K562 (cell line): ENCODE data around the gene SLC35G1. TPM values are rescaled to one million over a fixed set of nuclear protein-coding genes. Genes with fewer than 3 reads are reported as not detected.

Experiments used
- E2F3 ChIP-seq: fragments of 250-450 bp; sonication (Bioruptor Pico); IDR thresholded peaks from 2 replicates; pipeline ENCODE4 v1.4.0; 2020; ENCODE audit warnings: mild to moderate bottlenecking
- HDGF ChIP-seq: fragments of 450-650 bp; IDR thresholded peaks from 2 replicates; pipeline ENCODE4 v1.6.1; 2016
- MCM3 ChIP-seq: fragments of 450-650 bp; IDR thresholded peaks from 2 replicates; pipeline ENCODE4 v1.6.1; 2016
- MYC ChIP-seq, 2 experiments: fragments of 250-450 bp in 1 of 2; sonication (Bioruptor Pico) in 1 of 2; IDR thresholded peaks; 2 replicates each; pipeline versions ENCODE4 v1.5.1 to v1.6.1; 2012 to 2021; ENCODE audit warnings: low read depth in 2 of 2, borderline replicate concordance in 1 of 2, improper control_type of control experiment in 1 of 2, low read length in 1 of 2, mild to moderate bottlenecking in 1 of 2, moderate library complexity in 1 of 2
- OTX1 ChIP-seq: fragments of 450-650 bp; formaldehyde crosslinking; IDR thresholded peaks from 2 replicates; pipeline ENCODE4 v1.4.0; 2022; ENCODE audit warnings: mild to moderate bottlenecking
- RB1 ChIP-seq: fragments of 450-650 bp; IDR thresholded peaks from 2 replicates; pipeline ENCODE4 v1.6.1; 2017; ENCODE audit warnings: low read depth, mild to moderate bottlenecking
- TCF7L2 ChIP-seq: fragments of 150-350 bp; IDR thresholded peaks from 2 replicates; pipeline ENCODE4 v1.6.1; 2016; ENCODE audit warnings: low read depth, mild to moderate bottlenecking, low read length, moderate library complexity
- polyA plus RNA-seq, 8 experiments: library from polyadenylated mRNA; depleted of rRNA in 4 of 8; stranded (reverse) in 5 of 8; unstranded in 3 of 8; fragments of >200 nt; fragmentation: Nextera tagmentation in 2 of 8; fragmentation: Illumina TruSeq in 1 of 8; extraction: Ambion mirVana in 2 of 8; extraction: Trizol in 1 of 8; gene quantifications; 2 replicates each; pipeline versions ENCODE4 v1.2.1 to v1.2.3, GENCODE V29; 2011 to 2014; ENCODE audit warnings: inconsistent platforms in 1 of 8, missing spikeins in 1 of 8
- total RNA-seq, 7 experiments: library from RNA; depleted of rRNA in 6 of 7; stranded (reverse); fragments of >200 nt in 6 of 7; fragmentation: Illumina TruSeq in 2 of 7; extraction: Trizol in 2 of 7; gene quantifications; 2 replicates each; pipeline versions ENCODE4 v1.2.1 to v1.2.3, GENCODE V29; 2011 to 2021; ENCODE audit warnings: low replicate concordance in 1 of 7
- TF ChIP-seq, protein P1 (sequence below): fragments of 450-650 bp; IDR thresholded peaks from 2 replicates; pipeline ENCODE4 v1.6.1; 2016; ENCODE audit warnings: mild to moderate bottlenecking

SLC35G1 gene
- total and polyA plus RNA-seq, 9 of the 15 experiments (the other 6 are each of a cell fraction or from before 2014, with no cell fraction given), result 0.76 to 8.5 (median 4.9) TPM

DNA sequence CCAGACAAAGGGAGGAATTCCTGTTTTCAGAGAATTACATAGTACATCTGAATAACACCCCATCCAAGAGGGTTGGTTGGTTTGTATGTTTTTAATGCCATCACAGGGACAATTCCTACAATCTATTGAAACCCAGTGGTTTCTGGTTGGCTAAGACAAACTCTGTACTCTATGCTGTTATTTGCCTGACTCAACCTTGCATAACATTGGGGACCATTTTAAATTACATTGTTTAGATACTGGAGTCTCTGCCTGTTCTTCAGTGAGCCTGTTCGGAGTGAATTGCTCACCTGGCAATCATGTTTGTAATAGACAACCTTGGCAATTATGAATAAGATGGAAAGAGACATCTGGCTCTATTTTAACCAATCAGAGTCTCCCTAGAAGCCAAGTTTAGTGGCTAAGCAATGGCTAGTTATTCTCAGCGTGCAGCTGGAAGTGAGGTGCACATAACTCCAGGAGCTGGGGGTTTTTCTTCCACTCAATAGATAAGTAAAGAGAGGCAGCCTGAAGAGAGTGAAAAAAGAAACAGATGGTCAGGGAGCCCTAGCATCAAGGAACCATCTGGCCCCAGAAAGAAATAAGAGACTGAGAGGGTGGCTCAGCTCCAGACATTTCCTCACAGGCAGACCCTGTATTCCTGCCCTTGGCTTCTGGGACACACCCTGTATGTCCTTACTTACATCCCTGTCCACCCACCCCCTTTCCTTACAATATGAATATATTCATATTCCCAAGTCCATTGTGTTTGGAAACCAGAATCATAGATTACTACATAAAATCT, 21.2 kb upstream of the SLC35G1 start (continued):
- TF ChIP-seq E2F3 (CRISPR knock-in tag) (no peak), MYC (IDR thresholded peaks at IDR 0.05; ENCODE audit: low read depth, low read length) (no peak), MYC (CRISPR knock-in tag; IDR thresholded peaks at IDR 0.05; ENCODE audit: borderline replicate concordance, low read depth) (no peak), MCM3 (no peak), HDGF (no peak), TCF7L2 (no peak), OTX1 (CRISPR knock-in tag) (no peak), RB1 (no peak)
- TF ChIP-seq, protein P1, sequence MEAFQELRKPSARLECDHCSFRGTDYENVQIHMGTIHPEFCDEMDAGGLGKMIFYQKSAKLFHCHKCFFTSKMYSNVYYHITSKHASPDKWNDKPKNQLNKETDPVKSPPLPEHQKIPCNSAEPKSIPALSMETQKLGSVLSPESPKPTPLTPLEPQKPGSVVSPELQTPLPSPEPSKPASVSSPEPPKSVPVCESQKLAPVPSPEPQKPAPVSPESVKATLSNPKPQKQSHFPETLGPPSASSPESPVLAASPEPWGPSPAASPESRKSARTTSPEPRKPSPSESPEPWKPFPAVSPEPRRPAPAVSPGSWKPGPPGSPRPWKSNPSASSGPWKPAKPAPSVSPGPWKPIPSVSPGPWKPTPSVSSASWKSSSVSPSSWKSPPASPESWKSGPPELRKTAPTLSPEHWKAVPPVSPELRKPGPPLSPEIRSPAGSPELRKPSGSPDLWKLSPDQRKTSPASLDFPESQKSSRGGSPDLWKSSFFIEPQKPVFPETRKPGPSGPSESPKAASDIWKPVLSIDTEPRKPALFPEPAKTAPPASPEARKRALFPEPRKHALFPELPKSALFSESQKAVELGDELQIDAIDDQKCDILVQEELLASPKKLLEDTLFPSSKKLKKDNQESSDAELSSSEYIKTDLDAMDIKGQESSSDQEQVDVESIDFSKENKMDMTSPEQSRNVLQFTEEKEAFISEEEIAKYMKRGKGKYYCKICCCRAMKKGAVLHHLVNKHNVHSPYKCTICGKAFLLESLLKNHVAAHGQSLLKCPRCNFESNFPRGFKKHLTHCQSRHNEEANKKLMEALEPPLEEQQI, result no peak
